ENCODE data around the gene NSL1. TPM values are rescaled to one million over a fixed set of nuclear protein-coding genes. Genes with fewer than 3 reads are reported as not detected.

The NSL1 gene, protein sequence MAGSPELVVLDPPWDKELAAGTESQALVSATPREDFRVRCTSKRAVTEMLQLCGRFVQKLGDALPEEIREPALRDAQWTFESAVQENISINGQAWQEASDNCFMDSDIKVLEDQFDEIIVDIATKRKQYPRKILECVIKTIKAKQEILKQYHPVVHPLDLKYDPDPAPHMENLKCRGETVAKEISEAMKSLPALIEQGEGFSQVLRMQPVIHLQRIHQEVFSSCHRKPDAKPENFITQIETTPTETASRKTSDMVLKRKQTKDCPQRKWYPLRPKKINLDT
- total RNA-seq, result 28.7 and 33.4 TPM in 2 replicates

DNA sequence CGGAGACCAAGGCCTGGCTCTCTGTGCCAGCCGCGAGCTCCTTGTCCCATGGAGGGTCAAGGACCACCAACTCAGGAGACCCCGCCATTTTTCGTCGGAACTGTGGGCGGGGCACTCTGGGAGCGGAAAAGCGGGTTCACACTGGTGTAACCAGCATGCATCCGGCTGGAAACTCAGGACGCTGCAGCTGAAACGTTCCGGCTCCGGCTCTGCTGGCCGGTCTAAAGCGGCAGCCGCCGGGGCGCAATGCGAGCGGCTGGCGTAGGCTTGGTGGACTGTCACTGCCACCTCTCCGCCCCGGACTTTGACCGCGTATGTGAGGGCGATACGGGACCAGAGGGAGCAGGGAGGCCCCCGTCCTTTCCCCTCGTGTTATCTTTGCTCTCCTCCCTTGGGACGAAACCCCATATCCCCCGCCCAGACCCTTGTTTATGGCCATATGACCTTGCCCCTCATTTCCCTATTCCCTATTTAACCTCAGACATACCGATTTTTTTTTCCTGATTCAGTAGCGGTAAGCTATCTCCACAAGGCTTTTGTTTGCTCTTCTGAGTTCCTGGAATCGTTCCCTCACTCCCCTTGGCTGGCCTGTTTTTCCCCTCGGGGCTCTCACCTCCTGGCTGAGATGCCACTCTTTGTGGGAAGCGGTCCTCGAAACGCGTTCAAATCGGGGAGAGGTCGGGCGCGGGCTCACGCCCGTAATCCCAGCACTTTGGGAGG is at the start of gene NSL1, which contains the start of gene TATDN3:
Gene NSL1, minus strand, starts transcription at position 102 of the 720 bp plus-strand sequence. Its CDS starts 14 bp downstream, at position 88.
Gene TATDN3, plus strand, starts transcription at position 219 of the 720 bp plus-strand sequence. Its CDS starts 28 bp downstream, at position 247.

DNA sequence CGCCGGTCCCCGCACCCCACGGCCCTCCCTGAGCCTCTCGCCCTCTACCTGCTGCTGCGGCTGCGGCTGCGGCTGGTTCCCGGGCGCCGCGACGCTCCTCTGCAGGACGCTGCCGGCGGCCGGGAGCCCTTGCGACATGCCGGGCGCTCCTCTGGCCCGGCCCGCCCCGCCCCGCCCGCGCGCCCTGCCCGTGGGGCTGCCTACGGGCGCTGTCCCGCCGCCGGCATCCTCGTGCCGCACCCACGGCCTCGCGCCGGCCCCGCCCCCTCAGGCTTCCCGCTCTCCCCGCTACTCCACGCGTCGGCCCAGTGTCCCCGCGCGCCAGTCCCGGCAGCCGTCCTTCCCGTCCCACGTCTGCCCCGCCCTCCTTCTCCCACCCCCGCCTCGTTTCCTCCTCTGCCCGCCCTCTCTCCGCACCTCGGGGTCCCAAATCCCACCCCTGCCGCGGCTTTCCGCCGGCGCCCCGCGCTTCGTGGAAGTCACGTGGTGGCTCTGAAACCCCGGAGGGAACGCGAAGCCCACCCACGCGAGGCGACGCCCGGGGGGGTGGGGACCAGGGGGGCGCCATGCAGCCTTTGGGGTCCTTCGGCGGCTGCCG is 91.9 kb downstream of the NSL1 start, which contains the start of gene BATF3:
Gene BATF3, minus strand, starts transcription at position 216 of the 598 bp plus-strand sequence. Its CDS starts 78 bp downstream, at position 138.

Other genes with a start within 250 kb of the NSL1 start
- 1.2 and 3.3 TPM in 2 replicates for gene ATF3, start 183.0 kb downstream of the NSL1 start, total RNA-seq
- 3.1 and 4.0 TPM in 2 replicates for gene BATF3, start 91.9 kb downstream of the NSL1 start, total RNA-seq
- gene TATDN3, start 117 bp upstream of the NSL1 start, total RNA-seq, result 12.9 and 19.1 TPM in 2 replicates
- gene SPATA45, start 55.9 kb upstream of the NSL1 start, total RNA-seq, result not detected in 2 replicates
- gene FLVCR1, start 66.5 kb upstream of the NSL1 start, total RNA-seq, result 5.9 and 15.2 TPM in 2 replicates
- under 0.01 TPM in 2 replicates for gene VASH2, start 158.8 kb upstream of the NSL1 start, total RNA-seq
- gene ANGEL2, start 224.1 kb upstream of the NSL1 start, total RNA-seq, result 46.7 and 53.8 TPM in 2 replicates